ENCODE data around the gene PURA.

Gene PURA

GRCh38 chr5:140110646-140110957, 3.3 kb upstream of the PURA start:
- DNase-seq = no peak

DNA sequence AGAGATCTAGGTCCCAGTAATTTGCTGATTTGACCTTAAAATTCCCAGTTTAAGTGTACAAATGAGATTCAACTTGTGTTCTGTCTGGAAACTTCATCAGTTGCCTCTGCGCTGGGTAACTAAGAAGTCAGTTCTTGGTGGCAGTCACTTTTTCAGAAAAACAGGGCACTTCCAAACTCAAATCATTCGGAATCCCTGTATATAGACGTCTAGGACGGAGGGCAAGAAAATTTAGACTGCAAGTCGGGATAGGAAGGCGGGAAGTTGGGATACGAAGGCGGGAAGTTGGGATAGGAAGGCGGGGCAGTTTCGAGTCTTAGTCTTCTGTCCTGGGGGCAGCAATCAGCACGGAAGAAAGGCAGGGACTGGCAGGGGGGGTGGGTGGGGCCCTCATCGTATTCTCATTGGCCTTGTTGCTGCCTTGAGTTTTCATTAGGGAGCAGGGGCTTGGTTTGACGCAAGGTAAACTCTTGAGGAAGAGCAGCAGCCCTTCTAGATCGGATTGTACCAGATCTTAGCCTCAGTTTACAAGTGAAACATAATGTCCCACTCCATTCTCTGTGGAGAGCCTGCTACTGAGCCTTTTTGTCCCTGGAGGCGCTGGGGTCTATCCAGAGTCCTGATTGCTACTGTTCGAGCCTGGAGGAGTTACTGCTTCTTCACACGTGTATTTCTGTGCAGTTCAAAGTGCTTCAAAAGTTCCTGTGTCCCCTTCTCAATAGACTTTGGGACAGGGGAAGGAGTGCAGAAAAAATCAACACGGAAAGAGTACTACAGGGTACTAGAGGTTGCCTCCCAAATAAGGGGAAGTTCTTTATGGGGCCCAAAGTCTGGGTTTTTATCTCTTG, 2.7 kb upstream of the PURA start:
- no peak for DNase-seq

DNA sequence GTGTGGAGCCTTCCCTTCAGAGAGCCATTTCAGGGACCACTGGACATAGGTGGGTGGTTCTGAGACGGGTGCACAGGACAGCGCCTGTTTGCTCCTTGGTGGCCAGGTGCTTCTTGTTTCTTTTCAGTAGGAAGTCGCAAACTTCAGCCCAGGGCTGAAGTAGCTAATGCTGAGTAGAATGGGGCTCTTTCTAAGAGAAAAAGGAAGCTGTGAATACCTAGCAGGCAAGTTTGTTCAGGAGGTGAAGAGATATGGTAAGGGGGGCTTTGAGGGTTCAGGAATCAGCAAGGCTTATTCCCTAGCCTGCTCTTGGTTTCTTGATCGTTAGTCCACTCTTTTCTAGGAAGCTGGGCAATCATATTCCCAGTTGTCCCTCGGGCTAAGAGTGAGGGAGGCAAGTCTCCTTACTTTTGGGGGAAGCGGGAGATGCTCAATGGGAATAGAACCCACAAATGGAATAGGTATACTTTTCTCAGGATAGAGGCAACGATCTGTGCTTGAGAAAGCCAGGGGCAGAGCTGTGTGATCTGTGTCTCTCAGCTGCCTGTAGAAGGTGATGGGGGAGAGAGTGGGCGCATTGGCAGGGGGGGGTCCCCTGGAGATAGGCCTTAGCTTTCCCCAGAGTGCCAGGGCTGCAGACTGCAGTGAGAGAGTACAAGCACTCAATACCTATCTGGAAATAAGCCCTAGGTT, 1.9 kb upstream of the PURA start:
- no peak for DNase-seq

DNA sequence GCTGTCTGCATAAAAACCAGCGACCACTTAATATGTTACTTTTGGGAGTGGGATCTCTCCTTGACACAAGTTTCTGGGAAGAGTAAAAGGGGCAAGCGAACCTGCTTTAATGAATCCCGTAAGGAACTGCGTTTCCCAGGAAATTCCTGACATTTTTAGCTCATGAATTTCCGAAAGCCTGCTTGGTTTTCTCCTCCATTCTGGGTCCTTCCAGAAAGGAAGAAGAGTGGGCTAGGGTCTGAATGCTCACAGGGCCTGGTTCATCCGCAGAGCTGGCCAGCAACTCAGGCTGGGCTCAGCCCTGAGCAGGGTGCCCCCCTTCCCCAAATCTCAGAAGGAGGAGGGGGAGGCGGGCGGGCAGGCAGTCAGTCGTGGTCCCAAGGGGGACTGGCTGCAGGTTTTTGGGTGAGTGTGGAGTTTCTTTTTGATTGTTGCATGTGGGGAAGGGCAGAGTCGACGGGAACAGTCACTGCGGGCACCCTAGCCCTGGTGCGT, 1.2 kb upstream of the PURA start:
- no peak for DNase-seq

GRCh38 chr5:140113180-140113698, 670 bp upstream of the PURA start:
- no peak for DNase-seq

- peak; percentile 33 for DNase-seq
Observed at GRCh38 chr5:140114341-140115185, 654 bp downstream of the PURA start.

DNA sequence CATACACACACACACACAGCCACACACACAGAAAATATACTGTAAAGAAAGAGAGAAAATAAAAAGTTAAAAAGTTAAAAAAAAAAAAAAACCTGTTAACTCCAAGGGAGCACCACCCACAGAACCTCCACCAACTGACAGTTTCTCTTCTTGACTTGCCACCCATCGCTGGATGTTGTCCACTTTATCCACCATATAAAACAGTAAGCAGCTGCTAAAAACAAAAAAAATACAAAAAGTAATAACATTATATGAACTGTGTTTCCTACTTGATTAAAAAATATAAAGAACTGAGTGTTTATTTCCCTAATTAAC, 1.2 kb downstream of the PURA start:
- no peak for DNase-seq

DNA sequence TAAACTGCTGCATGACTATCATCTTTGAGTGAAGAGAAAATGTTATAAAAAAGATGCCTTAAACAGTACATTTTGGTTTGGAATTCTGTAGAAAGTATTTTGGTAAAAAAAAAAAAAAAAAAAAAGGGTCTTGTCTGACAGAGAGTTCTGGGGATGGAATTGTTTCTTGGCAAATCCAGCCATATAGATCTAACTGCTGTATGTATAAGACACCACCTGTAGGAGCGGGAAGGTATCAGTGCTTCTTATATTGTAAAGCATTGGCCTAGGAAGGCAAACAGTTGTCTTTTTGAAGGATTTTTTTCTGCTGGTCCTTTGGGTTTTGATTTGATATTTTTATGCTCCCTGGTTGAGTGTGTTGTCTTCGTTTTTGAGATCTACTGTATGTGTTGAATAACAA, 2.8 kb downstream of the PURA start:
- no peak for DNase-seq

GRCh38 chr5:140117523-140117922, 3.6 kb downstream of the PURA start:
- DNase-seq = no peak

DNA sequence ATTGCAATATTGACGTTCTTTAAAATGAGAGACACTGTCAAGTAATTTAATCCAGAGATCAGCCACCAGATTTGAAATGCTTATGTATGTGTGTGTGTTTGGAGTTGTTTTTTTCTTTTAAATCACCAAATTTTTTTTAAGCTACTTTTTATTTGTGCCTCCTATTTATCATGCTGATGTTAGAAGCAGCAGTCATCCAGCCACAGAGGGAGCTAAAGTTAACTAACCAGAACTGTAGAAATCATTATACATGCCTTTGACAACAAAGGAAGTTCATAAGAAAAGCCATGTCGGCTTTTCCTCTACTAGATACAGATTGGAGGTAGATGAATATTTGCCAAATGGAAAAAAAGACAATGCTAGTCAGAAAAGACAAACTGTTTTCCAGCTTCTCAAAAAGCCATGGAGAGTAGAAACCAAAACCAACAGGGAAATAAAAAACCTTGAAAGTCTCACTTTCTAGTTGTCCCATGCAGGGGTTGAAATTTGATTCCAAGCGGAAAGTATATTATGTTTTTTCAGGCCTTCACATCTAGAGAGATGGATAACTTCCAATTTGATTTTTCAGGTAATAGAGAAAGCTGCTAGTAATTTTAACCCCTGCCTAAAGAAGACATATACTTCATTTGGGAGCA, 4.5 kb downstream of the PURA start:
- DNase-seq = no peak

GRCh38 chr5:140125637-140126036, 11.7 kb downstream of the PURA start, which contains the start of gene IGIP:
TSS of gene IGIP (plus strand) at chr5:140125937. CDS start at chr5:140128477, 2,540 bp downstream.
- no peak for DNase-seq

GRCh38 chr5:140126315-140127012, 12.6 kb downstream of the PURA start:
- no peak for DNase-seq

DNA sequence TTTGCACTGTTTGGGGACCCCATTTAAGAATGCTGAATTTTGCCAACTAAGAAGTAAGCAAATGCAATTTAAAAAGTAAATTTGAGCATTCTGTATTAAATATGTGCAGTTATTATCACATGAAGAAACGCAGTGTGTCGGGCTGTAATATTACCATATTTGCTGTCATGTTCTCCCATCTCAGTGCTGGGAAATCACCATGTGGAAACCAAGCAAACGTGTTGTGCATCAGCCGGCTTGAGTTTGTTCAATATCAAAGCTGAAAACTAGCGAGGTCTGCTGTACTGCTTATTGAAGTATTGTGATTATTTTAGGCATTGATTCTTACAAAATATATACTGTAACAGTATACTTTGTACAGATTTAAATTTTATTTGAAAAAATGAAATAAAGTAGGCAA, 14.5 kb downstream of the PURA start:
- no peak for DNase-seq

DNA sequence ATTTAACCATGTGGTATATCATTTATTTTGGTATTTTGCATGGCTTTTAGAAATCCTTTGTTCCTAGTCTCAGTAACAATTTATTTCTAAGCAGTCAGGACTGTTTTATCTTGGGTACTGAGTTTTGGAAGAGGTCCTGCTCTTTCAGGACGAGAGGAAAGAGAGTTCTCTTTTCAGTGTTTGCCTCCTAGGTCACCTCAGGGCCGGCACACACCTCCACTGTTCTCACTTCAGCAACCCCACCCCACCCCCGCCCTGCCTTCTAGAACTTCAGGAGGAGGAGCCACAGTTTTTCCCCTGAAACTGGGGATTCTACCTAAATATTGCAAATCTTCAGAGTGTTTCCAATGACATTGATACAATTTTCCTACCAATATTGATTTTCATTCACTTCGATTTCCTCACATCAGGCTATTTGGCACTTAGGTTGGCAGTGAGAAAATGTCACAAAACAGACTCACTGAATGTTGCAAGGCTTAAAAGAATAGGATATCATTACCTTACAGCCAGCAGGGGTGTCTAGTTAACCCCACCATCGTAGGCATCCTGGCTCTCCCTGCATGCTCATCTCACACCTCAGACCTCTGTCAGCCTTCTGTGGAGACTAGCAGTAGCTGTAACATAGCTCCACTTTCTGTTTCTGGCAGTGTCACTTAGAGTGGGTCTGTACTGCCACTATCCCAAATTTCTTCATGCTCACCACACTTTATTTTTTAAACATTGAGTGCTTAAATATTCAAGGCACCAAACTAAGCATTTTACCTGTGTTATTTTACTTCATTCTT, 17.2 kb downstream of the PURA start:
- no peak for DNase-seq

GRCh38 chr5:140131967-140132409, 18.1 kb downstream of the PURA start:
- DNase-seq = no peak

DNA sequence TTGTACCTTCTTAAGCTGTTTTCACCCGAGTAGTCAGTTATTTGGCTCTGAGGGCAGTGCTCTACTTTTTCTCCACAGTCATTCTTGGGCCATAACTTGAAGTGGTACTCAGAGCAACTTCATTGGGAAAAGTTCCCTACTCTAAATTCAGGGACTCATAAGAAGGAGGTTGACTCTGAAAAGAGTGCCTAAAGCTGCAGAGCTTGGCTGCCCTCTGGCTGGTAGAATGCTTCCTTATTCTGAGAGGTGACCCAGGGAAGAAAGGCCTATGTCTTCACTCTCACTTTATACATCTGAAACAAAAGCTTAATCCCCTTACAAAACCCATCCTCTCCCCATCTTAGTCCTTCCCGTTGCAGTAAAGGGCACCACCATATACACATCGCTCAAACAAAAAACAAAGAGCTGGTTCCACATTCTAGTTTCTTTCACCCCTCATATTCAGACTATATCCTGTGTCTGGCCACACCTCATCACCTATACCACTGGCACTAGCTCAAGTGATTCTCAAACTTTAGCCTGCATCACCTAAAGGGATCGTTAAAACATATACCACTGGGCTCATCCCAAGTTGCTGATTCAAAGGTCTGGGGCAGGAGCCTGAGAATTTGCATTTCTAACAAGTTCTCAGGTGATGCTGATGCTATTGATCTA, 19.7 kb downstream of the PURA start:
- DNase-seq = no peak

DNA sequence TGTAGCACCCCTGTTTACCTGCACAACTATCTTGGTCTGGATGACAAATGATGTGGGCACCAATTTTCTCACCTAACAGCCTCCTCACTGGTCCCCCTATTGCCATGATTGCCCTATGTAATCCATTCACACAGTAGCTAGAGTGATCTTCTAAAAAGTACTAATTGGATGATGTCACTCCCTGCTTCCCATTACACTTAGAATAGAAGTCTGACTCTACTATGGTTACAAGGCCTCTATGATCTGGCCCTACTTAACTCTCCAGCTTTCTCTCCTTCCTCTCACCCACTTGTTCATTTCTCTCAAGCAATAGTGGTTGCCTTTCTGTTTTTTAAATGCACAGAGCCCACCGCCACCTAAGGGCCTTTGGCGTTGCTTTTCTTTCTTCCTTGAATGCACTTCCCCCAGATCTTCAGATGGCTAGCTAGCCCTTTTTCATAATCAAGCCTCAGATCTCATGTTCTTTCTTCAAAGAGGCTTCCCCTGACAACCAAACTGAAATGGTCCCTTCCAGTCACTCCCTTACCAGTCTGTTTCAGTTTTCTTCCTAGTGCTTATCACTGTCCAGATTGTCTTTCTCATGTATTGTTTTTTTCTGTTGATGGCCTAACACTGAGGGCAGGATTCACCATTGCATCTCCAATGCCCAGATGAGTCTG, 20.5 kb downstream of the PURA start:
- no peak for DNase-seq

DNA sequence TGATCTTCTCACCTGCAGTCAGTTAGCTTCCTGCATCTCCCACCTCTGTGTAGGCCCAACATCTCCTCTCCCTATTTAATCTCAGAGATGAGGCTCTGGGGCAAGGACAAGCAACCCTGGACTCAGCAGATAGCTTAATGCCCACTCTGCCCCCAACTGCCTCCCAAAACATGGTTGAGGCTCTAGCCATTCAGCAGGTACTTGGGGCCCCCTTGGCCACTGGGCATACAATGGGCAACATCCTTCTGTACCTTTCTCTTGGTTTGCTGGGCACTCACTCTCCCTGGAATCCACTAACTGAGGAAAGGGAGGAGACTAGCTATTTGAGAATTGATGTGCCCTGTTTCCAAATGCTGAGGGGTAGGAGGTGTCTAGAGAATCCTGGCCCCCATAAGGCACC, 21.2 kb downstream of the PURA start:
- no peak for DNase-seq

DNA sequence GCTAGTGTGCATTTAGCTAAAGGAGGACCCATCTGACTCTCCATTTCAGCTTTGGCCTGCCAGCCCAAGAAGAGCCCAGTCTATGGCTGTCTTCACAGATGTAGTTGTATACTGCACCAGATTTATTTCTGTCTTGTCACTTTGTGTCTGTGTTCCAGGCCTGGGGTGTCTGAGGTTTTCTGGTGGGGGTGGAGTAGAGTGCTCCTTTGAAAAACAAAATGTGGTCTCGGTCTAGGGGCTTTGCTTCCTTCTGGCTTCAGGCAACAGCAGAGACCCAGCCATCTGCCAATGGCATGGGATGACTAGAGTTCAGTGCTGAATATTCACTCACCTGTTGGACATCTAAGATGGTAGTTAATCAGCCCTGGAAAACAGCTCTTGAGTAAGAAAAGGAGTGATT, 22.7 kb downstream of the PURA start:
- DNase-seq = no peak

DNA sequence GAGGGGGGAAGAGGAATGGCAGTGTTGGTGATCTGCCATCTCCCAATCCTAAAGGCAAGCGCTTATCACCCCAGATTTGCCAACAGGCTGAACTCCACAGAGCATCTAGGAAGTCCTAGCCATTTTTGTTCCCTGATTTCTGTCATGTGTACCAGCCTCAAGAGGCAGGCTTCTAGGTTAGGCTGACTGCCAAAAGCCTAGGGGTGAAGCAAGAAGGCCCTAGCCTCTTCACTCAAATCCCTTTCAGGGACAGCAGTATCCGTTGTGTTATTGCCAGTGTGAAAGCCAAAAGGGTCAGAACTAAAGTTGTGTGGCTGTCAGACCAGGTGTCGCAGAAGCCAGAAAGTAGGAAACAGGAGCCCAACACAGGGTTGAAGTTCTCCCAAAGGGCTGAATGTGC, 26.5 kb downstream of the PURA start:
- no peak for DNase-seq
